GM23338 (cell line): ENCODE measurements around the gene ZNF415. TPM values are rescaled to one million over a fixed set of nuclear protein-coding genes. Genes with fewer than 3 reads are reported as not detected.

Experiments used
- ATAC-seq: fragments of 200-7000 bp; cut with Tn5 transposase; 3 replicates; pipeline ENCODE4 v1.9.1; 2020
- DNase-seq: peaks from one replicate; pipeline ENCODE4 v3.0.0-alpha.2; 2015; ENCODE audit warnings: low spot score
- H2AFZ ChIP-seq: fragments of 200-600 bp; sonication (generic); 2 replicates; pipeline ENCODE4 v1.8.0; 2016; ENCODE audit warnings: antibody characterized with exemption, mild to moderate bottlenecking, moderate library complexity
- H3F3A ChIP-seq: fragments of 200-600 bp; sonication (generic); replicated peaks from 2 replicates; pipeline ENCODE4 v1.8.0; 2017; ENCODE audit warnings: antibody characterized with exemption, mixed run types, low read depth
- H3K27ac ChIP-seq: fragments of 200-600 bp; sonication (generic); 2 replicates; pipeline ENCODE4 v1.6.1; 2016; ENCODE audit warnings: low read depth
- H3K27me3 ChIP-seq: fragments of 200-600 bp; sonication (generic); 2 replicates; pipeline ENCODE4 v1.8.0; 2016; ENCODE audit warnings: mild to moderate bottlenecking, mixed run types, moderate library complexity; ENCODE audit not compliant: insufficient read depth
- H3K36me3 ChIP-seq: fragments of 200-600 bp; sonication (generic); 2 replicates; pipeline ENCODE4 v1.8.0; 2016; ENCODE audit warnings: mild to moderate bottlenecking; ENCODE audit not compliant: insufficient read depth
- H3K4me1 ChIP-seq: fragments of 200-600 bp; sonication (generic); 2 replicates; pipeline ENCODE4 v1.8.0; 2016; ENCODE audit warnings: mild to moderate bottlenecking, moderate library complexity; ENCODE audit not compliant: insufficient read depth
- H3K4me2 ChIP-seq: fragments of 200-600 bp; sonication (generic); 2 replicates; pipeline ENCODE4 v1.7.1; 2017; ENCODE audit warnings: mixed run types
- H3K4me3 ChIP-seq: fragments of 200-600 bp; sonication (generic); 2 replicates; pipeline ENCODE4 v1.6.1; 2016; ENCODE audit warnings: mixed run types
- H3K79me2 ChIP-seq: fragments of 200-600 bp; sonication (generic); replicated peaks from 2 replicates; pipeline ENCODE4 v1.8.0; 2017; ENCODE audit warnings: mild to moderate bottlenecking; ENCODE audit not compliant: insufficient read depth
- H3K9me2 ChIP-seq: fragments of 200-600 bp; sonication (generic); 2 replicates; pipeline ENCODE4 v1.8.0; 2017; ENCODE audit not compliant: insufficient read depth
- H4K20me1 ChIP-seq: fragments of 200-600 bp; sonication (generic); replicated peaks from 2 replicates; pipeline ENCODE4 v1.8.0; 2017; ENCODE audit warnings: mild to moderate bottlenecking; ENCODE audit not compliant: insufficient read depth
- H3K27ac Mint-ChIP-seq: 2 replicates; pipeline ENCODE4 v1.8.0; 2020; ENCODE audit warnings: inconsistent platforms, mild to moderate bottlenecking, moderate library complexity, mixed read lengths
- H3K27me3 Mint-ChIP-seq: 3 replicates; pipeline ENCODE4 v1.8.0; 2022; ENCODE audit warnings: low read depth, mild to moderate bottlenecking, moderate library complexity, mixed read lengths, inconsistent platforms; ENCODE audit not compliant: insufficient read depth, poor library complexity
- H3K36me3 Mint-ChIP-seq: 3 replicates; pipeline ENCODE4 v1.8.0; 2021; ENCODE audit warnings: low read depth, mild to moderate bottlenecking, inconsistent platforms, moderate library complexity, mixed read lengths
- H3K4me1 Mint-ChIP-seq: 3 replicates; pipeline ENCODE4 v1.8.0; 2020; ENCODE audit warnings: mild to moderate bottlenecking, inconsistent platforms, mixed read lengths
- H3K4me3 Mint-ChIP-seq: 3 replicates; pipeline ENCODE4 v1.8.0; 2021; ENCODE audit warnings: moderate library complexity, mild to moderate bottlenecking, inconsistent platforms, mixed read lengths
- H3K9me3 Mint-ChIP-seq: 3 replicates; pipeline ENCODE4 v1.8.0; 2020; ENCODE audit warnings: moderate library complexity, mild to moderate bottlenecking, inconsistent platforms, mixed read lengths
- CREB1 ChIP-seq: fragments of 250-450 bp; sonication (Bioruptor Pico); IDR thresholded peaks from 2 replicates; pipeline ENCODE4 v1.5.0; 2020; ENCODE audit warnings: low read depth, mild to moderate bottlenecking, moderate library complexity
- CTCF ChIP-seq, 2 experiments: fragments of 200-600 bp in 1 of 2; sonication (generic) in 1 of 2; conservative IDR thresholded peaks; 2 replicates each; pipeline versions ENCODE4 v1.5.1 to v1.6.1; 2016 to 2017; ENCODE audit warnings: antibody characterized with exemption in 2 of 2, low read depth in 2 of 2, mild to moderate bottlenecking in 2 of 2, moderate library complexity in 1 of 2
- ETS1 ChIP-seq: IDR thresholded peaks from 2 replicates; pipeline ENCODE4 v1.6.1; 2016; ENCODE audit warnings: antibody characterized with exemption
- EZH2 ChIP-seq: fragments of 200-600 bp; sonication (generic); IDR thresholded peaks from one replicate; pipeline ENCODE4 v1.8.0; 2017; ENCODE audit warnings: antibody characterized with exemption, mild to moderate bottlenecking, low read depth; ENCODE audit not compliant: unreplicated experiment
- EZH2phosphoT487 ChIP-seq: fragments of 200-600 bp; sonication (generic); IDR thresholded peaks from one replicate; pipeline ENCODE4 v1.8.1; 2018; ENCODE audit warnings: antibody characterized with exemption; ENCODE audit not compliant: unreplicated experiment
- JUNB ChIP-seq: IDR thresholded peaks from one replicate; pipeline ENCODE4 v1.6.1; 2016; ENCODE audit warnings: antibody characterized with exemption; ENCODE audit not compliant: unreplicated experiment
- NANOG ChIP-seq: IDR thresholded peaks from 2 replicates; pipeline ENCODE4 v1.6.1; 2016; ENCODE audit warnings: antibody characterized with exemption, borderline replicate concordance
- POLR2AphosphoS5 ChIP-seq: IDR thresholded peaks from 2 replicates; pipeline ENCODE4 v1.6.1; 2016; ENCODE audit warnings: antibody characterized with exemption, low read depth
- REST ChIP-seq: IDR thresholded peaks from one replicate; pipeline ENCODE4 v1.6.1; 2018; ENCODE audit warnings: antibody characterized with exemption; ENCODE audit not compliant: unreplicated experiment
- STAT1 ChIP-seq: IDR thresholded peaks from one replicate; pipeline ENCODE4 v1.6.1; 2016; ENCODE audit warnings: antibody characterized with exemption; ENCODE audit not compliant: unreplicated experiment
- ZNF114 ChIP-seq: fragments of 250-450 bp; sonication (Bioruptor Pico); IDR thresholded peaks from 2 replicates; pipeline ENCODE4 v1.5.0; 2020; ENCODE audit warnings: mild to moderate bottlenecking, moderate library complexity
- ZNF331 ChIP-seq: fragments of 250-450 bp; sonication (Bioruptor Pico); IDR thresholded peaks from 2 replicates; pipeline ENCODE4 v1.5.0; 2020; ENCODE audit warnings: low read depth, mild to moderate bottlenecking, moderate library complexity
- ZNF462 ChIP-seq: fragments of 250-450 bp; sonication (Bioruptor Pico); IDR thresholded peaks from 2 replicates; pipeline ENCODE4 v1.5.0; 2020; ENCODE audit warnings: mild to moderate bottlenecking, moderate library complexity
- polyA plus RNA-seq: library from polyadenylated mRNA; unstranded; fragments of >200 nt; fragmentation: Nextera tagmentation; extraction: Ambion mirVana; gene quantifications from 2 replicates; pipeline ENCODE4 v1.2.1, GENCODE V29; 2016
- total RNA-seq: library from RNA; depleted of rRNA; stranded (reverse); fragments of >200 nt; shearing (Covaris generic); gene quantifications from 2 replicates; pipeline ENCODE4 v1.2.3, GENCODE V29; 2014

ZNF415 gene
- total and polyA plus RNA-seq, 2 experiments from 2014 or later, result 9.2 to 9.3 TPM

- H4K20me1 ChIP-seq, result no peaks in the 10 kb centered on the region; the same call in none of the 2 replicates
- peaks cover 57% of the 10 kb centered on the region for H3K36me3 Mint-ChIP-seq
- H3K4me3 ChIP-seq, result no peak overlapping the region
- H2AFZ ChIP-seq, result no peak overlapping the region
- H3F3A ChIP-seq, result no peaks in the 10 kb centered on the region
- H3K27ac ChIP-seq, result no peak overlapping the region
- H3K36me3 ChIP-seq, result peaks cover 8% of the 10 kb centered on the region
- no peak overlapping the region for H3K4me3 Mint-ChIP-seq
- no peak overlapping the region for H3K27ac Mint-ChIP-seq
- no peaks in the 10 kb centered on the region for H3K4me1 Mint-ChIP-seq
- H3K79me2 ChIP-seq, result 0 out of 2 replicates have a peak, but pooled peaks cover 4% of the 10 kb centered on the region
- H3K9me3 Mint-ChIP-seq, result peaks cover 7% of the 10 kb centered on the region; the same call in 2 of the 3 replicates
- no peaks in the 10 kb centered on the region for H3K4me1 ChIP-seq
- no peaks in the 10 kb centered on the region for H3K27me3 ChIP-seq
- DNase-seq (no peak), ATAC-seq (no peak)
- 0 out of 2 replicates have a peak, but pooled peaks cover 2% of the 10 kb centered on the region for H3K9me2 ChIP-seq
- H3K27me3 Mint-ChIP-seq, result no peaks in the 10 kb centered on the region
- no peak for TF ChIP-seq REST
- TF ChIP-seq ZNF331, result no peak
- TF ChIP-seq STAT1, result no peak
- TF ChIP-seq EZH2, result no peak
- TF ChIP-seq ZNF114 (CRISPR knock-in tag), result no peak
- no peak for TF ChIP-seq NANOG
- no peak for TF ChIP-seq CTCF (conservative IDR thresholded peaks at IDR 0.05; ENCODE audit: low read depth in 2 of 2)
- no peak for TF ChIP-seq POLR2AphosphoS5
- TF ChIP-seq ETS1, result no peak
- no peak for TF ChIP-seq EZH2phosphoT487
- TF ChIP-seq ZNF462, result no peak
- no peak for TF ChIP-seq CREB1 (CRISPR knock-in tag)
- no peak for TF ChIP-seq JUNB
- no peak overlapping the region for H3K4me2 ChIP-seq
These were observed 20.4 kb downstream of the ZNF415 start for GRCh38 chr19:53112286-53112685.
